K562 (cell line): ENCODE results near the gene HEPHL1. TPM values are rescaled to one million over a fixed set of nuclear protein-coding genes. Genes with fewer than 3 reads are reported as not detected.

Source experiments
- ATAC-seq: fragments of 200-7000 bp; cut with Tn5 transposase; 3 replicates; pipeline ENCODE4 v1.9.1; 2020; ENCODE audit warnings: moderate library complexity
- BruUV-seq: library from RNA; stranded (reverse); fragments of 400-500 nt; replicated peaks from 2 replicates; lab custom pipeline; 2021; lab: Mats Ljungman, UMichigan
- CTCF ChIA-PET: fragments of 300-600 bp; formaldehyde crosslinking; extraction: SDS; loops from one replicate; lab custom pipeline; 2021; ENCODE audit warnings: low intra/inter-chr PET ratio; lab: Yijun Ruan, JAX
- POLR2A ChIA-PET: fragments of 300-600, 350-650 bp; sonication (Branson Sonifier 250); formaldehyde crosslinking; extraction: SDS; loops from one replicate; lab custom pipeline; 2021; ENCODE audit warnings: antibody characterized with exemption, inconsistent platforms; lab: Yijun Ruan, JAX
- DNase-seq, 4 experiments: peaks; one replicate each; pipeline versions ENCODE4 v3.0.0 to v3.0.0-alpha.2; 2011 to 2018; ENCODE audit warnings: low spot score in 3 of 4, mixed read lengths in 3 of 4; ENCODE audit errors: extremely low read depth in 1 of 4
- FAIRE-seq: peaks from 2 replicates; lab custom pipeline; 2011; peaks lifted over from hg19 to GRCh38; lab: Jason Lieb, UNC
- H2AFZ ChIP-seq: 2 replicates; pipeline ENCODE4 v1.6.0; 2011; ENCODE audit warnings: low read depth, low read length, control low read depth, inconsistent platforms
- H3K27ac ChIP-seq: fragments of 200-600 bp; 3 replicates; pipeline ENCODE4 v1.8.0; 2011; ENCODE audit warnings: low read depth, mild to moderate bottlenecking, control low read depth, inconsistent platforms, low read length, moderate library complexity, mixed read lengths; ENCODE audit errors: extremely low read depth
- H3K27me3 ChIP-seq, 2 experiments: fragments of 300-600 bp in 1 of 2; 2 replicates in 1 of 2; 3 replicates in 1 of 2; pipeline versions ENCODE4 v1.6.0 to v1.8.0; 2011; ENCODE audit warnings: inconsistent platforms in 2 of 2, low read length in 2 of 2, mild to moderate bottlenecking in 1 of 2, mixed read lengths in 1 of 2, moderate library complexity in 1 of 2; ENCODE audit not compliant: control insufficient read depth in 2 of 2, insufficient read depth in 2 of 2
- H3K36me3 ChIP-seq: fragments of 300-600 bp; 3 replicates; pipeline ENCODE4 v1.8.0; 2011; ENCODE audit warnings: mild to moderate bottlenecking, low read length, inconsistent platforms; ENCODE audit not compliant: control insufficient read depth, insufficient read depth
- H3K4me1 ChIP-seq, 2 experiments: fragments of 200-600 bp in 1 of 2; replicated peaks in 1 of 2; 2 replicates in 1 of 2; 3 replicates in 1 of 2; pipeline versions ENCODE4 v1.5.1 to v1.8.0; 2011; ENCODE audit warnings: inconsistent platforms in 2 of 2, low read length in 2 of 2, mild to moderate bottlenecking in 1 of 2, mixed read lengths in 1 of 2, moderate library complexity in 1 of 2; ENCODE audit not compliant: control insufficient read depth in 2 of 2, insufficient read depth in 2 of 2
- H3K4me2 ChIP-seq: 2 replicates; pipeline ENCODE4 v1.6.1; 2011; ENCODE audit warnings: low read length, control low read depth, inconsistent platforms, mixed read lengths; ENCODE audit not compliant: insufficient read depth
- H3K4me3 ChIP-seq: fragments of 200-600 bp; sonication (generic), shearing (Covaris generic); 2 replicates; pipeline ENCODE4 v1.5.1; 2016; ENCODE audit warnings: control low read depth, inconsistent platforms
- H3K79me2 ChIP-seq: fragments of 200-600 bp; 3 replicates; pipeline ENCODE4 v1.8.0; 2011; ENCODE audit warnings: low read length, inconsistent platforms; ENCODE audit not compliant: control insufficient read depth, insufficient read depth
- H3K9ac ChIP-seq, 2 experiments: 2 replicates each; pipeline versions ENCODE4 v1.6.0 to v1.6.1; 2011; ENCODE audit warnings: low read depth in 2 of 2, low read length in 2 of 2, control low read depth in 1 of 2, inconsistent platforms in 1 of 2, mild to moderate bottlenecking in 1 of 2, mixed read lengths in 1 of 2; ENCODE audit not compliant: insufficient read depth in 1 of 2
- H3K9me1 ChIP-seq: one replicate; pipeline ENCODE4 v1.6.0; 2011; ENCODE audit warnings: inconsistent platforms, mild to moderate bottlenecking, low read length, moderate library complexity; ENCODE audit not compliant: control insufficient read depth, insufficient read depth
- H3K9me3 ChIP-seq: replicated peaks from 2 replicates; pipeline ENCODE4 v1.5.1; 2011; ENCODE audit warnings: low read depth, low read length, inconsistent platforms; ENCODE audit not compliant: control insufficient read depth, insufficient read depth
- H4K20me1 ChIP-seq: replicated peaks from 2 replicates; pipeline ENCODE4 v1.6.1; 2011; ENCODE audit warnings: low read length, inconsistent platforms, mixed read lengths; ENCODE audit not compliant: control insufficient read depth, insufficient read depth
- BRD4 ChIP-seq: fragments of 200-600 bp; sonication (generic); IDR thresholded peaks from 2 replicates; pipeline ENCODE4 v1.6.1; 2017; ENCODE audit warnings: inconsistent platforms
- DMBX1 ChIP-seq: fragments of 250-450 bp; sonication (Bioruptor Pico); IDR thresholded peaks from 2 replicates; pipeline ENCODE4 v1.8.0; 2022; ENCODE audit warnings: inconsistent platforms, mild to moderate bottlenecking, moderate library complexity, borderline replicate concordance
- IRF2 ChIP-seq: sonication (generic); formaldehyde crosslinking; IDR thresholded peaks from 2 replicates; pipeline ENCODE4 v1.8.1; 2022; ENCODE audit warnings: mild to moderate bottlenecking, missing genetic modification reagents
- KLF1 ChIP-seq: fragments of 450-650 bp; IDR thresholded peaks from 2 replicates; pipeline ENCODE4 v1.6.1; 2016; ENCODE audit warnings: missing genetic modification characterization, missing compliant biosample characterization
- MAFF ChIP-seq: IDR thresholded peaks from 2 replicates; pipeline ENCODE4 v1.6.1; 2012; ENCODE audit warnings: low read length, improper control_type of control experiment
- MEIS2 ChIP-seq: fragments of 450-650 bp; IDR thresholded peaks from 2 replicates; pipeline ENCODE4 v1.6.1; 2014; ENCODE audit warnings: mild to moderate bottlenecking; ENCODE audit not compliant: partially characterized antibody
- MLLT1 ChIP-seq, 2 experiments: fragments of 450-650 bp; IDR thresholded peaks; 2 replicates each; pipeline ENCODE4 v1.6.1; 2016
- NR2C1 ChIP-seq, 2 experiments: fragments of 450-650 bp; IDR thresholded peaks; 2 replicates each; pipeline ENCODE4 v1.6.1; 2017; ENCODE audit warnings: mild to moderate bottlenecking in 2 of 2, antibody characterized with exemption in 1 of 2, inconsistent platforms in 1 of 2, missing compliant biosample characterization in 1 of 2, missing genetic modification characterization in 1 of 2
- NR2F6 ChIP-seq: fragments of 450-650 bp; formaldehyde crosslinking; IDR thresholded peaks from 2 replicates; pipeline ENCODE4 v1.4.0; 2020; ENCODE audit warnings: mild to moderate bottlenecking
- PREB ChIP-seq: sonication (generic); formaldehyde crosslinking; IDR thresholded peaks from 2 replicates; pipeline ENCODE4 v1.8.1; 2023; ENCODE audit warnings: mild to moderate bottlenecking, missing genetic modification reagents
- PTTG1 ChIP-seq: fragments of 450-650 bp; IDR thresholded peaks from 2 replicates; pipeline ENCODE4 v1.6.1; 2016; ENCODE audit warnings: low read depth, mild to moderate bottlenecking, missing genetic modification characterization, missing compliant biosample characterization
- SMARCA4 ChIP-seq: fragments of 450-650 bp; IDR thresholded peaks from 2 replicates; pipeline ENCODE4 v1.6.1; 2016
- TAF7 ChIP-seq: fragments of 450-650 bp; IDR thresholded peaks from 2 replicates; pipeline ENCODE4 v1.6.1; 2016; ENCODE audit warnings: missing genetic modification characterization, missing compliant biosample characterization
- TFAP4 ChIP-seq: sonication (generic); formaldehyde crosslinking; IDR thresholded peaks from 2 replicates; pipeline ENCODE4 v1.8.0; 2022; ENCODE audit warnings: missing genetic modification reagents, mild to moderate bottlenecking, moderate library complexity, borderline replicate concordance
- ZNF12 ChIP-seq: sonication (generic); formaldehyde crosslinking; IDR thresholded peaks from 2 replicates; pipeline ENCODE4 v1.4.0; 2020; ENCODE audit warnings: mild to moderate bottlenecking, missing genetic modification reagents
- ZNF134 ChIP-seq: fragments of 250-450 bp; sonication (Bioruptor Pico); conservative IDR thresholded peaks from 2 replicates; pipeline ENCODE4 v1.4.0; 2020
- ZNF707 ChIP-seq: fragments of 250-450 bp; sonication (Bioruptor Pico); conservative IDR thresholded peaks from 2 replicates; pipeline ENCODE4 v1.8.0; 2022; ENCODE audit warnings: inconsistent platforms, mild to moderate bottlenecking, moderate library complexity
- ZNF740 ChIP-seq, 3 experiments: fragments of 200-800 bp in 1 of 3; sonication (Bioruptor generic) in 1 of 3; sonication (generic) in 1 of 3; formaldehyde crosslinking in 1 of 3; IDR thresholded peaks; 2 replicates each; pipeline versions ENCODE4 v1.6.1 to v1.8.0; 2016 to 2022; ENCODE audit warnings: mild to moderate bottlenecking in 2 of 3, missing compliant biosample characterization in 2 of 3, missing genetic modification characterization in 2 of 3, missing genetic modification reagents in 1 of 3
- WGBS: fragments of 100-300 bp; shearing (Covaris generic); methylation state at CpG from one replicate; pipeline ENCODE4 v1.1.6; 2016; ENCODE audit warnings: low coverage, mixed read lengths; ENCODE audit not compliant: insufficient coverage; ENCODE audit errors: missing lambda C conversion rate; 5-methylcytosine and 5-hydroxymethylcytosine counted together
- in situ Hi-C: fragments of 300-500 bp; cut with MboI; formaldehyde crosslinking; loops from 4 replicates; pipeline ENCODE4 v1.15.0; 2018; ENCODE audit warnings: inconsistent platforms, mixed read lengths
- intact Hi-C: fragments of 100-400 bp; cut with micrococcal nuclease; formaldehyde crosslinking; loops from 2 replicates; pipeline ENCODE4 v1.14.2; 2022
- polyA plus RNA-seq, 8 experiments: library from polyadenylated mRNA; depleted of rRNA in 4 of 8; stranded (reverse) in 5 of 8; unstranded in 3 of 8; fragments of >200 nt; fragmentation: Nextera tagmentation in 2 of 8; fragmentation: Illumina TruSeq in 1 of 8; extraction: Ambion mirVana in 2 of 8; extraction: Trizol in 1 of 8; gene quantifications; 2 replicates each; pipeline versions ENCODE4 v1.2.1 to v1.2.3, GENCODE V29; 2011 to 2014; ENCODE audit warnings: inconsistent platforms in 1 of 8, missing spikeins in 1 of 8
- total RNA-seq, 7 experiments: library from RNA; depleted of rRNA in 6 of 7; stranded (reverse); fragments of >200 nt in 6 of 7; fragmentation: Illumina TruSeq in 2 of 7; extraction: Trizol in 2 of 7; gene quantifications; 2 replicates each; pipeline versions ENCODE4 v1.2.1 to v1.2.3, GENCODE V29; 2011 to 2021; ENCODE audit warnings: low replicate concordance in 1 of 7

HEPHL1 gene
- total and polyA plus RNA-seq, 9 of the 15 experiments (the other 6 are each of a cell fraction or from before 2014, with no cell fraction given), result 0.01 TPM; not detected in 8

- BruUV-seq, result no TSS peak
- CTCF ChIA-PET, result no interaction called here
- Histone ChIP-seq H3K4me3 (no peak overlapping the region), H3K4me1 (peaks cover 50 to 63% of the 10 kb centered on the region in 2 experiments), H3K4me2 (no peak overlapping the region), H3K9me3 (no peaks in the 10 kb centered on the region), H3K79me2 (peaks cover 81% of the 10 kb centered on the region), H3K27ac (no peak overlapping the region), H3K27me3 (no peaks in the 10 kb centered on the region), H3K9me1 (no peaks in the 10 kb centered on the region), H3K9ac (peak overlapping the region in 1 of 2 experiments; percentile 74; a peak in 2 of 4 replicates), H4K20me1 (peaks cover 22% of the 10 kb centered on the region), H2AFZ (no peak overlapping the region), H3K36me3 (no peaks in the 10 kb centered on the region; the same call in 2 of the 3 replicates)
- in situ Hi-C loops (no loop called here), intact Hi-C loops (no loop called here)
- FAIRE-seq (no peak), DNase-seq (no peak), ATAC-seq (no peak)
- no peak for TF ChIP-seq ZNF134
- TF ChIP-seq NR2C1 (IDR thresholded peaks at IDR 0.05), result no peak
- TF ChIP-seq NR2C1 (tag; IDR thresholded peaks at IDR 0.05), result no peak
- TF ChIP-seq PTTG1 (tag), result no peak
- no peak for TF ChIP-seq TFAP4
- no peak for TF ChIP-seq PREB (CRISPR knock-in tag)
- TF ChIP-seq IRF2, result no peak
- TF ChIP-seq ZNF707 (CRISPR knock-in tag), result no peak
- no peak for TF ChIP-seq SMARCA4
- no peak for TF ChIP-seq ZNF12 (CRISPR knock-in tag)
- no peak for TF ChIP-seq KLF1 (tag)
- TF ChIP-seq MEIS2, result no peak
- no peak for TF ChIP-seq ZNF740 (CRISPR knock-in tag; IDR thresholded peaks at IDR 0.05)
- TF ChIP-seq ZNF740 (tag; IDR thresholded peaks at IDR 0.05), result no peak
- TF ChIP-seq BRD4, result no peak
- no peak for TF ChIP-seq MLLT1 (IDR thresholded peaks at IDR 0.05)
- no peak for TF ChIP-seq TAF7 (tag)
- no peak for TF ChIP-seq DMBX1 (CRISPR knock-in tag)
- TF ChIP-seq NR2F6 (CRISPR knock-in tag), result no peak
- no peak for TF ChIP-seq MAFF
- POLR2A ChIA-PET, result interaction anchor here (1.9 kb wide), 1 partner anchor 23 kb away, joined by 5 read pairs; no protein-coding TSS in a partner anchor
- WGBS, result 54% methylated on average over 3 of the region's 4 CpGs
These were observed 111.8 kb downstream of the HEPHL1 start for GRCh38 chr11:94132823-94133408.
